ENCODE data around the gene POLR2H.

GRCh38 chr3:184327171-184327570, 34.3 kb upstream of the POLR2H start:
- TF ChIP-seq ATF6 (CRISPR knock-in tag; IDR thresholded peaks at IDR 0.05) (no peak), ELF4 (CRISPR knock-in tag; IDR thresholded peaks at IDR 0.05; ENCODE audit: low read depth) (no peak), CTCF (IDR thresholded peaks at IDR 0.05) (no peak), ZNF317 (CRISPR knock-in tag; IDR thresholded peaks at IDR 0.05; ENCODE audit: borderline replicate concordance, low read depth) (no peak), CREB1 (CRISPR knock-in tag; IDR thresholded peaks at IDR 0.05) (no peak), ETV6 (CRISPR knock-in tag; IDR thresholded peaks at IDR 0.05) (no peak), MAX (CRISPR knock-in tag; IDR thresholded peaks at IDR 0.05) (no peak), TP53 (CRISPR knock-in tag; IDR thresholded peaks at IDR 0.05) (no peak), ZNF232 (CRISPR knock-in tag; IDR thresholded peaks at IDR 0.05) (no peak), JUN (CRISPR knock-in tag; IDR thresholded peaks at IDR 0.05) (no peak), TCF7 (CRISPR knock-in tag; IDR thresholded peaks at IDR 0.05; ENCODE audit: low read depth) (no peak)
- TF ChIP-seq, protein P1, sequence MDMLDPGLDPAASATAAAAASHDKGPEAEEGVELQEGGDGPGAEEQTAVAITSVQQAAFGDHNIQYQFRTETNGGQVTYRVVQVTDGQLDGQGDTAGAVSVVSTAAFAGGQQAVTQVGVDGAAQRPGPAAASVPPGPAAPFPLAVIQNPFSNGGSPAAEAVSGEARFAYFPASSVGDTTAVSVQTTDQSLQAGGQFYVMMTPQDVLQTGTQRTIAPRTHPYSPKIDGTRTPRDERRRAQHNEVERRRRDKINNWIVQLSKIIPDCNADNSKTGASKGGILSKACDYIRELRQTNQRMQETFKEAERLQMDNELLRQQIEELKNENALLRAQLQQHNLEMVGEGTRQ (CRISPR knock-in tag; IDR thresholded peaks at IDR 0.05): no peak
- TF ChIP-seq, protein P2, sequence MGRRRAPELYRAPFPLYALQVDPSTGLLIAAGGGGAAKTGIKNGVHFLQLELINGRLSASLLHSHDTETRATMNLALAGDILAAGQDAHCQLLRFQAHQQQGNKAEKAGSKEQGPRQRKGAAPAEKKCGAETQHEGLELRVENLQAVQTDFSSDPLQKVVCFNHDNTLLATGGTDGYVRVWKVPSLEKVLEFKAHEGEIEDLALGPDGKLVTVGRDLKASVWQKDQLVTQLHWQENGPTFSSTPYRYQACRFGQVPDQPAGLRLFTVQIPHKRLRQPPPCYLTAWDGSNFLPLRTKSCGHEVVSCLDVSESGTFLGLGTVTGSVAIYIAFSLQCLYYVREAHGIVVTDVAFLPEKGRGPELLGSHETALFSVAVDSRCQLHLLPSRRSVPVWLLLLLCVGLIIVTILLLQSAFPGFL (CRISPR knock-in tag; IDR thresholded peaks at IDR 0.05; ENCODE audit: borderline replicate concordance): no peak
- TF ChIP-seq, protein P3, sequence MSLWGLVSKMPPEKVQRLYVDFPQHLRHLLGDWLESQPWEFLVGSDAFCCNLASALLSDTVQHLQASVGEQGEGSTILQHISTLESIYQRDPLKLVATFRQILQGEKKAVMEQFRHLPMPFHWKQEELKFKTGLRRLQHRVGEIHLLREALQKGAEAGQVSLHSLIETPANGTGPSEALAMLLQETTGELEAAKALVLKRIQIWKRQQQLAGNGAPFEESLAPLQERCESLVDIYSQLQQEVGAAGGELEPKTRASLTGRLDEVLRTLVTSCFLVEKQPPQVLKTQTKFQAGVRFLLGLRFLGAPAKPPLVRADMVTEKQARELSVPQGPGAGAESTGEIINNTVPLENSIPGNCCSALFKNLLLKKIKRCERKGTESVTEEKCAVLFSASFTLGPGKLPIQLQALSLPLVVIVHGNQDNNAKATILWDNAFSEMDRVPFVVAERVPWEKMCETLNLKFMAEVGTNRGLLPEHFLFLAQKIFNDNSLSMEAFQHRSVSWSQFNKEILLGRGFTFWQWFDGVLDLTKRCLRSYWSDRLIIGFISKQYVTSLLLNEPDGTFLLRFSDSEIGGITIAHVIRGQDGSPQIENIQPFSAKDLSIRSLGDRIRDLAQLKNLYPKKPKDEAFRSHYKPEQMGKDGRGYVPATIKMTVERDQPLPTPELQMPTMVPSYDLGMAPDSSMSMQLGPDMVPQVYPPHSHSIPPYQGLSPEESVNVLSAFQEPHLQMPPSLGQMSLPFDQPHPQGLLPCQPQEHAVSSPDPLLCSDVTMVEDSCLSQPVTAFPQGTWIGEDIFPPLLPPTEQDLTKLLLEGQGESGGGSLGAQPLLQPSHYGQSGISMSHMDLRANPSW (CRISPR knock-in tag; conservative IDR thresholded peaks at IDR 0.05; ENCODE audit: low read depth): no peak

Measured in WTC11 (cell line).